RWPE2 (cell line): ENCODE data around the gene SDC3.

ENCODE experiments used
- ATAC-seq: fragments of 200-7000 bp; cut with Tn5 transposase; 3 replicates; pipeline ENCODE4 v1.9.1; 2021; ENCODE audit warnings: low read depth
- DNase-seq: peaks from one replicate; pipeline ENCODE4 v3.0.0-alpha.2; 2020; ENCODE audit warnings: low spot score
- H3K27ac ChIP-seq: fragments of 450-650 bp; 2 replicates; pipeline ENCODE4 v1.5.1; 2017; ENCODE audit warnings: mild to moderate bottlenecking; ENCODE audit not compliant: poor library complexity, severe bottlenecking
- H3K27me3 ChIP-seq: fragments of 250-450 bp; sonication (Bioruptor Pico); 2 replicates; pipeline ENCODE4 v1.5.1; 2021; ENCODE audit warnings: mild to moderate bottlenecking, moderate library complexity; ENCODE audit not compliant: insufficient read depth, poor library complexity, severe bottlenecking
- H3K36me3 ChIP-seq: fragments of 250-450 bp; sonication (Bioruptor Pico); 2 replicates; pipeline ENCODE4 v1.5.1; 2020; ENCODE audit warnings: low read depth, mild to moderate bottlenecking, moderate library complexity
- H3K4me1 ChIP-seq: fragments of 250-450 bp; sonication (Bioruptor Pico); 2 replicates; pipeline ENCODE4 v1.5.1; 2021; ENCODE audit warnings: mild to moderate bottlenecking, moderate library complexity; ENCODE audit not compliant: insufficient read depth, poor library complexity, severe bottlenecking
- H3K4me3 ChIP-seq: fragments of 250-450 bp; sonication (Bioruptor Pico); 2 replicates; pipeline ENCODE4 v1.5.1; 2021; ENCODE audit warnings: mild to moderate bottlenecking, moderate library complexity; ENCODE audit not compliant: severe bottlenecking
- H3K9me3 ChIP-seq: fragments of 250-450 bp; sonication (Bioruptor Pico); 2 replicates; pipeline ENCODE4 v1.5.1; 2021; ENCODE audit warnings: mild to moderate bottlenecking, moderate library complexity; ENCODE audit not compliant: severe bottlenecking
- TF ChIP-seq, protein P1 (sequence below): fragments of 450-650 bp; IDR thresholded peaks from one replicate; pipeline ENCODE4 v1.5.1; 2017; ENCODE audit warnings: mild to moderate bottlenecking, moderate library complexity; ENCODE audit not compliant: poor library complexity, severe bottlenecking

Gene SDC3

GRCh38 chr1:30914931-30915330 is 6.4 kb upstream of the SDC3 start:
- TF ChIP-seq, protein P1, sequence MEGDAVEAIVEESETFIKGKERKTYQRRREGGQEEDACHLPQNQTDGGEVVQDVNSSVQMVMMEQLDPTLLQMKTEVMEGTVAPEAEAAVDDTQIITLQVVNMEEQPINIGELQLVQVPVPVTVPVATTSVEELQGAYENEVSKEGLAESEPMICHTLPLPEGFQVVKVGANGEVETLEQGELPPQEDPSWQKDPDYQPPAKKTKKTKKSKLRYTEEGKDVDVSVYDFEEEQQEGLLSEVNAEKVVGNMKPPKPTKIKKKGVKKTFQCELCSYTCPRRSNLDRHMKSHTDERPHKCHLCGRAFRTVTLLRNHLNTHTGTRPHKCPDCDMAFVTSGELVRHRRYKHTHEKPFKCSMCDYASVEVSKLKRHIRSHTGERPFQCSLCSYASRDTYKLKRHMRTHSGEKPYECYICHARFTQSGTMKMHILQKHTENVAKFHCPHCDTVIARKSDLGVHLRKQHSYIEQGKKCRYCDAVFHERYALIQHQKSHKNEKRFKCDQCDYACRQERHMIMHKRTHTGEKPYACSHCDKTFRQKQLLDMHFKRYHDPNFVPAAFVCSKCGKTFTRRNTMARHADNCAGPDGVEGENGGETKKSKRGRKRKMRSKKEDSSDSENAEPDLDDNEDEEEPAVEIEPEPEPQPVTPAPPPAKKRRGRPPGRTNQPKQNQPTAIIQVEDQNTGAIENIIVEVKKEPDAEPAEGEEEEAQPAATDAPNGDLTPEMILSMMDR: no peak
- peak; percentile 15 for DNase-seq
- no peak overlapping the region for H3K27ac ChIP-seq
- no peak for ATAC-seq
- H3K36me3 ChIP-seq: no peaks in the 10 kb centered on the region
- no peaks in the 10 kb centered on the region for H3K27me3 ChIP-seq
- H3K9me3 ChIP-seq: no peaks in the 10 kb centered on the region
- H3K4me1 ChIP-seq: no peaks in the 10 kb centered on the region
- H3K4me3 ChIP-seq: no peak overlapping the region

GRCh38 chr1:30914587-30914922 is 6.0 kb upstream of the SDC3 start:
- no peak overlapping the region for H3K27ac ChIP-seq
- H3K4me1 ChIP-seq: no peaks in the 10 kb centered on the region
- H3K27me3 ChIP-seq: no peaks in the 10 kb centered on the region
- ATAC-seq (no peak), DNase-seq (peak; percentile 19)
- no peaks in the 10 kb centered on the region for H3K36me3 ChIP-seq
- TF ChIP-seq, protein P1: no peak
- H3K9me3 ChIP-seq: no peaks in the 10 kb centered on the region
- H3K4me3 ChIP-seq: no peak overlapping the region

- Histone ChIP-seq H3K9me3 (no peaks in the 10 kb centered on the region), H3K27ac (no peak overlapping the region), H3K36me3 (no peaks in the 10 kb centered on the region), H3K4me1 (no peaks in the 10 kb centered on the region), H3K27me3 (no peaks in the 10 kb centered on the region), H3K4me3 (no peak overlapping the region)
- ATAC-seq (no peak), DNase-seq (peak; percentile 56)
- TF ChIP-seq, protein P1: no peak
These were observed 4.5 kb upstream of the SDC3 start for GRCh38 chr1:30912913-30913652.

DNA sequence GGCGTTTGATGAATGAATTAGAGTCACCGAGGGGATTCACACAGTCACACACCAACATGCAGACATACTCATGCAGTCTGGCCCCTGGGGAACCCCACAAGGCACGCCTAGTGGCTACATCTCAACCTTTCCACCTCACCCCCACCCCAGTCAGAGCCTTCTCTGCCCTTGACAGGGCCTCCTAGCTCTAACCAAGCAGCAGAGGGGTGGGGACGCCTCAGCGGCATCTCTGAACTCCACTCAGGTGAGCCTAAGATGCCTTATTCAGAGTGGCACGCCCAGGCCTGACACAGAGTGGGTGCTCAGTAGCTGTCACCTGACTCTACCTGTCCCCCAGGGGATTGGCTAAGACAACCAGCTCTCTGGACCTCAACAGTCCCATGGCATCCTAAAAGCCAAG is 3.7 kb upstream of the SDC3 start:
- H3K36me3 ChIP-seq: no peaks in the 10 kb centered on the region
- DNase-seq: peak; percentile 34
- H3K9me3 ChIP-seq: no peaks in the 10 kb centered on the region
- no peak overlapping the region for H3K4me3 ChIP-seq
- ATAC-seq: no peak
- no peaks in the 10 kb centered on the region for H3K4me1 ChIP-seq
- no peak overlapping the region for H3K27ac ChIP-seq
- TF ChIP-seq, protein P1: no peak
- no peaks in the 10 kb centered on the region for H3K27me3 ChIP-seq
